Measurements from ENCODE around the gene CTXND2. TPM values are rescaled to one million over a fixed set of nuclear protein-coding genes. Genes with fewer than 3 reads are reported as not detected.
"Not testable (repeated sequence)": the region's sequence is repeated elsewhere in the genome, so short reads cannot be mapped to it uniquely, and the experiment has no call there.

Gene CTXND2
- total and polyA plus RNA-seq, 3 experiments from 2014 or later = not detected

DNA sequence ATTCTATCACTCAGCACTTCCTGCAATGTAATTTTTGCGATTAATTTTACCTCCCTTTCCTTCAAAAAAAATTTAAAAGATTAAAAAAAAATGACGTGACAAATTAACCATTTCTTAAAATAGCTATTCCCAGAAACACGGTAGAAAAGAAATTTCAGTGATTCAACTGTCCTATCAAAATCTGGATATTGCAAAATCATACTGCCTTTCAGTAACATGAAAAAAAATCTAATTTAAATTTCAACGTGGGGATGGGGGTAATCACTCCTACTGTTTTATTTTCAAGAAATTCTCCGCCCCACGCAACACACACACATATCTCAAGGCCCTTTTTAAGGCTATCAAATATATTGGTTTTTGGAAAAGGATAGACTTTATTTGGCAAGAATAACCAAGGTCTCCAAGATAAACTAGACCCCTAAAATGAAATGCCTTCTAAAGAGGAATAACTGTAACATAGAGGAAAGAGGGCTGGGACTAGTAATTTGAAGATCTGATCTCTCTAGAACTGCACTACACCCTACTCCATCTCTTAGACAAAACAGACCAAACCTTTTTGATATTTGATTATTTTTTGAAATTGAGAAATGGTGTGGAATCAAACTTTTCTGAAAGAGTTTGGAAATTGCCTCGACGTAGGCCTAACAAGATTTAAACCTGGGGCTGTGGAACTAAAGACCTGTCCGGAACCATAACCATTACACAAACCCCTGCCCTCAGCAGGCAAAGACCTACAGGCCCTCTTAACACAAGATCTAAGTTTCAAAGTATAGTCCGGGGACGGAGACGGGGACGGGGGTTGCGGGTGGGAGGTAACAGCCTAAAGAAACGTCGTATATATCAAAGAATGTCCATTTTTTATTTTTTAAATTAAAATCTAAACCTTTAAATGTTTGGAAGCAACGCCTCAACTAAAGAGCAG is 11.5 kb upstream of the CTXND2 start:
- Histone ChIP-seq H3K27me3 (ENCODE audit: insufficient read depth, low read length, poor library complexity, severe bottlenecking) (no peaks in the 10 kb centered on the region), H3K27ac (ENCODE audit: low read depth, low read length) (peak overlapping the region; percentile 84), H3K9me3 (ENCODE audit: low read length) (no peaks in the 10 kb centered on the region), H3K4me1 (ENCODE audit: insufficient read depth, low read length) (peaks cover 15% of the 10 kb centered on the region), H3K36me3 (ENCODE audit: insufficient read depth, low read length) (no peaks in the 10 kb centered on the region), H3K4me3 (ENCODE audit: low read length) (peak overlapping the region; percentile 72)
- DNase-seq = peak in 1 of 5 donors; percentile 17
- Mint-ChIP-seq H3K27me3 (peaks cover 0 to 1% of the 10 kb centered on the region in 2 donors), H3K4me3 (peak overlapping the region; percentile 89 to 97 (median 95)), H3K27ac (peak overlapping the region; percentile 81 to 97 (median 96)), H3K36me3 (peaks cover 0 to 26% (median 2%) of the 10 kb centered on the region in 3 donors), H3K4me1 (peaks cover 27 to 46% (median 30%) of the 10 kb centered on the region in 3 donors), H3K9me3 (no peaks in the 10 kb centered on the region)
- ChIA-PET CTCF (interaction anchor here (1.4 kb wide), 1 partner anchor 225 kb away, joined by 3 read pairs; no protein-coding TSS in a partner anchor), POLR2A (no interaction called here)

- peaks cover 15% of the 10 kb centered on the region for H3K4me1 ChIP-seq (ENCODE audit: insufficient read depth, low read length)
- H3K36me3 ChIP-seq (ENCODE audit: insufficient read depth, low read length) = no peaks in the 10 kb centered on the region
- ChIA-PET POLR2A (interaction anchor here (0.7 kb wide), 1 partner anchor 179 kb away, joined by 5 read pairs; no protein-coding TSS in a partner anchor), CTCF (interaction anchor here (1.4 kb wide), 1 partner anchor 224 kb away, joined by 3 read pairs; no protein-coding TSS in a partner anchor)
- Mint-ChIP-seq H3K27ac (peak overlapping the region; percentile 81 to 97 (median 96)), H3K4me3 (peak overlapping the region; percentile 89 to 97 (median 95)), H3K4me1 (peaks cover 27 to 42% (median 27%) of the 10 kb centered on the region in 3 donors), H3K27me3 (peaks cover 0 to 1% of the 10 kb centered on the region in 2 donors), H3K9me3 (no peaks in the 10 kb centered on the region), H3K36me3 (peaks cover 0 to 23% (median 2%) of the 10 kb centered on the region in 3 donors)
- peak overlapping the region; percentile 84 for H3K27ac ChIP-seq (ENCODE audit: low read depth, low read length)
- DNase-seq = no peak
- H3K27me3 ChIP-seq (ENCODE audit: insufficient read depth, low read length, poor library complexity, severe bottlenecking) = no peaks in the 10 kb centered on the region
- H3K4me3 ChIP-seq (ENCODE audit: low read length) = peak overlapping the region; percentile 72
- H3K9me3 ChIP-seq (ENCODE audit: low read length) = no peaks in the 10 kb centered on the region
Observed at GRCh38 chr1:150876119-150876454, 10.8 kb upstream of the CTXND2 start.

GRCh38 chr1:150878931-150879330 is 8.0 kb upstream of the CTXND2 start:
- H3K27ac ChIP-seq (ENCODE audit: low read depth, low read length); H3K27ac Mint-ChIP-seq; H3K27me3 ChIP-seq (ENCODE audit: insufficient read depth, low read length, poor library complexity, severe bottlenecking); H3K27me3 Mint-ChIP-seq; H3K9me3 Mint-ChIP-seq; H3K9me3 ChIP-seq (ENCODE audit: low read length); H3K36me3 ChIP-seq (ENCODE audit: insufficient read depth, low read length); DNase-seq; H3K4me3 ChIP-seq (ENCODE audit: low read length): not testable (repeated sequence)
- peaks cover 0 to 14% (median 0%) of the 10 kb centered on the region in 3 donors for H3K36me3 Mint-ChIP-seq
- H3K4me1 Mint-ChIP-seq = peaks cover 20 to 27% (median 22%) of the 10 kb centered on the region in 3 donors
- H3K4me1 ChIP-seq (ENCODE audit: insufficient read depth, low read length) = peaks cover 15% of the 10 kb centered on the region
- CTCF ChIA-PET = interaction anchor here (1.4 kb wide), 1 partner anchor 43 kb away, joined by 3 read pairs; no protein-coding TSS in a partner anchor
- POLR2A ChIA-PET = interaction anchor here (0.7 kb wide), 1 partner anchor 9 kb away, joined by 7 read pairs; no protein-coding TSS in a partner anchor
- peak overlapping the region in 1 of 7 donors; percentile 32 for H3K4me3 Mint-ChIP-seq

GRCh38 chr1:150881331-150882070 is 5.4 kb upstream of the CTXND2 start:
- no peaks in the 10 kb centered on the region for H3K9me3 Mint-ChIP-seq
- Histone ChIP-seq H3K9me3 (ENCODE audit: low read length) (no peaks in the 10 kb centered on the region), H3K36me3 (ENCODE audit: insufficient read depth, low read length) (no peaks in the 10 kb centered on the region), H3K27me3 (ENCODE audit: insufficient read depth, low read length, poor library complexity, severe bottlenecking) (no peaks in the 10 kb centered on the region), H3K4me1 (ENCODE audit: insufficient read depth, low read length) (no peaks in the 10 kb centered on the region), H3K4me3 (ENCODE audit: low read length) (no peak overlapping the region), H3K27ac (ENCODE audit: low read depth, low read length) (no peak overlapping the region)
- POLR2A ChIA-PET = no interaction called here
- no peak for DNase-seq
- peak overlapping the region in 1 of 7 donors; percentile 59 for H3K4me3 Mint-ChIP-seq
- peaks cover 0 to 3% (median 0%) of the 10 kb centered on the region in 3 donors for H3K36me3 Mint-ChIP-seq
- H3K4me1 Mint-ChIP-seq = peaks cover 0 to 7% (median 3%) of the 10 kb centered on the region in 3 donors
- CTCF ChIA-PET = no interaction called here
- peak overlapping the region in 2 of 8 donors; percentile 46 to 58 for H3K27ac Mint-ChIP-seq
- H3K27me3 Mint-ChIP-seq = peaks cover 0 to 2% of the 10 kb centered on the region in 2 donors

DNA sequence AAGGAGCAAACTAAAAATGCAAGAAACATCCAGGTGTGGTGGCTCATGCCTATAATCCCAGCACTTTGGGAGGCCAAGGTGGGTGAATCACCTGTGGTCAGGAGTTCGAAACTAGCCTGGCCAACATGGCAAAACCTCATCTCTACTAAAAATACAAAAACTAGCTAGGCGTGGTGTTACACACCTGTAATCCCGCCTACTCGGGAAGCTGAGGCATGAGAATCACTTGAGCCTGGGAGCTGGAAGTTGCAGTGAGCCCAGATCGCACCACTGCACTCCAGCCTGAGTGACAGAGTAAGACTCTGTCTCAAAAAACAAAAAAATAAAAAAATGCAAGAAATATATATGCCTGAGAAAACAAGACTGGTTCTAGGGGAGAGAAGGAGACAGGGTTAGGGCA is 3.8 kb upstream of the CTXND2 start:
- H3K9me3 Mint-ChIP-seq; POLR2A ChIA-PET; H3K4me3 ChIP-seq (ENCODE audit: low read length); H3K27me3 ChIP-seq (ENCODE audit: insufficient read depth, low read length, poor library complexity, severe bottlenecking); H3K36me3 Mint-ChIP-seq; H3K27ac Mint-ChIP-seq; H3K4me3 Mint-ChIP-seq; H3K4me1 Mint-ChIP-seq; H3K4me1 ChIP-seq (ENCODE audit: insufficient read depth, low read length); H3K27me3 Mint-ChIP-seq; H3K9me3 ChIP-seq (ENCODE audit: low read length); DNase-seq; H3K36me3 ChIP-seq (ENCODE audit: insufficient read depth, low read length); H3K27ac ChIP-seq (ENCODE audit: low read depth, low read length): not testable (repeated sequence)
- CTCF ChIA-PET = interaction anchor here (0.6 kb wide), 1 partner anchor 28 kb away, joined by 3 read pairs; no protein-coding TSS in a partner anchor

- Mint-ChIP-seq H3K27ac (peak overlapping the region in 1 of 8 donors; percentile 55), H3K27me3 (peaks cover 0 to 2% of the 10 kb centered on the region in 2 donors), H3K4me1 (peaks cover 13 to 20% (median 18%) of the 10 kb centered on the region in 3 donors), H3K4me3 (no peak overlapping the region), H3K9me3 (no peaks in the 10 kb centered on the region), H3K36me3 (peaks cover 0 to 3% (median 0%) of the 10 kb centered on the region in 3 donors)
- CTCF ChIA-PET = no interaction called here
- H3K27ac ChIP-seq (ENCODE audit: low read depth, low read length) = no peak overlapping the region
- peaks cover 15% of the 10 kb centered on the region for H3K4me1 ChIP-seq (ENCODE audit: insufficient read depth, low read length)
- no peak for DNase-seq
- H3K27me3 ChIP-seq (ENCODE audit: insufficient read depth, low read length, poor library complexity, severe bottlenecking) = no peaks in the 10 kb centered on the region
- POLR2A ChIA-PET = no interaction called here
- no peaks in the 10 kb centered on the region for H3K9me3 ChIP-seq (ENCODE audit: low read length)
- no peak overlapping the region for H3K4me3 ChIP-seq (ENCODE audit: low read length)
- no peaks in the 10 kb centered on the region for H3K36me3 ChIP-seq (ENCODE audit: insufficient read depth, low read length)
Observed at GRCh38 chr1:150888727-150889126, 1.8 kb downstream of the CTXND2 start.

GRCh38 chr1:150890033-150890416 is 3.1 kb downstream of the CTXND2 start:
- H3K36me3 ChIP-seq (ENCODE audit: insufficient read depth, low read length) = no peaks in the 10 kb centered on the region
- Mint-ChIP-seq H3K27ac (peak overlapping the region in 2 of 8 donors; percentile 1 to 20), H3K9me3 (no peaks in the 10 kb centered on the region), H3K27me3 (peaks cover 0 to 2% of the 10 kb centered on the region in 2 donors), H3K4me3 (peak overlapping the region in 5 of 7 donors; percentile 2 to 51 (median 17)), H3K36me3 (peaks cover 0 to 3% (median 0%) of the 10 kb centered on the region in 3 donors), H3K4me1 (peaks cover 13 to 20% (median 18%) of the 10 kb centered on the region in 3 donors)
- DNase-seq = peak in 1 of 5 donors; percentile 39
- POLR2A ChIA-PET = interaction anchor here (0.6 kb wide), 1 partner anchor 116 kb away, joined by 6 read pairs; no protein-coding TSS in a partner anchor
- H3K4me1 ChIP-seq (ENCODE audit: insufficient read depth, low read length) = peaks cover 15% of the 10 kb centered on the region
- no peaks in the 10 kb centered on the region for H3K9me3 ChIP-seq (ENCODE audit: low read length)
- H3K27ac ChIP-seq (ENCODE audit: low read depth, low read length) = no peak overlapping the region
- H3K27me3 ChIP-seq (ENCODE audit: insufficient read depth, low read length, poor library complexity, severe bottlenecking) = no peaks in the 10 kb centered on the region
- H3K4me3 ChIP-seq (ENCODE audit: low read length) = no peak overlapping the region
- CTCF ChIA-PET = no interaction called here
